ENCODE measurements around the gene LUC7L.

DNA sequence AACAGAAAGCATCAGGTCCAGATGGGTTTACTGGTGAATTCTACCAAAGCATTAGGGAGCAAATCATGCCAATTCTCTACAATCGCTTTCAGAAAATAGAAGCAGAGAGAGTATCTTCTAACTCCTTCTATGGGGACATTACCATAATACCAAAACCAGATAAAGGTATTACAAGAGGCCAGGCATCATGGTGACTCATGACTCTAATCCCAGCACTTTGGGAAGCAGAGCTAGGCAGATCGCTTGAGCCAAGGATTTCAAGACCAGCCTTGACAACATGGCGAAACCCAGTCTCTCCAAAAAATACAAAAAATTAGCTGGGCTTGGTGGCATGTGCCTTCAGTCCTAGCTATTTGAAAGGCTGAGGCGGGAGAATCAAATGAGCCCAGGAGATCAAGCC, 26.0 kb downstream of the LUC7L start:
- TF ChIP-seq CEBPB (IDR thresholded peaks at IDR 0.05) = no peak
- TF ChIP-seq, protein P1, sequence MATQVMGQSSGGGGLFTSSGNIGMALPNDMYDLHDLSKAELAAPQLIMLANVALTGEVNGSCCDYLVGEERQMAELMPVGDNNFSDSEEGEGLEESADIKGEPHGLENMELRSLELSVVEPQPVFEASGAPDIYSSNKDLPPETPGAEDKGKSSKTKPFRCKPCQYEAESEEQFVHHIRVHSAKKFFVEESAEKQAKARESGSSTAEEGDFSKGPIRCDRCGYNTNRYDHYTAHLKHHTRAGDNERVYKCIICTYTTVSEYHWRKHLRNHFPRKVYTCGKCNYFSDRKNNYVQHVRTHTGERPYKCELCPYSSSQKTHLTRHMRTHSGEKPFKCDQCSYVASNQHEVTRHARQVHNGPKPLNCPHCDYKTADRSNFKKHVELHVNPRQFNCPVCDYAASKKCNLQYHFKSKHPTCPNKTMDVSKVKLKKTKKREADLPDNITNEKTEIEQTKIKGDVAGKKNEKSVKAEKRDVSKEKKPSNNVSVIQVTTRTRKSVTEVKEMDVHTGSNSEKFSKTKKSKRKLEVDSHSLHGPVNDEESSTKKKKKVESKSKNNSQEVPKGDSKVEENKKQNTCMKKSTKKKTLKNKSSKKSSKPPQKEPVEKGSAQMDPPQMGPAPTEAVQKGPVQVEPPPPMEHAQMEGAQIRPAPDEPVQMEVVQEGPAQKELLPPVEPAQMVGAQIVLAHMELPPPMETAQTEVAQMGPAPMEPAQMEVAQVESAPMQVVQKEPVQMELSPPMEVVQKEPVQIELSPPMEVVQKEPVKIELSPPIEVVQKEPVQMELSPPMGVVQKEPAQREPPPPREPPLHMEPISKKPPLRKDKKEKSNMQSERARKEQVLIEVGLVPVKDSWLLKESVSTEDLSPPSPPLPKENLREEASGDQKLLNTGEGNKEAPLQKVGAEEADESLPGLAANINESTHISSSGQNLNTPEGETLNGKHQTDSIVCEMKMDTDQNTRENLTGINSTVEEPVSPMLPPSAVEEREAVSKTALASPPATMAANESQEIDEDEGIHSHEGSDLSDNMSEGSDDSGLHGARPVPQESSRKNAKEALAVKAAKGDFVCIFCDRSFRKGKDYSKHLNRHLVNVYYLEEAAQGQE (IDR thresholded peaks at IDR 0.05; ENCODE audit: low read depth) = no peak
- TF ChIP-seq, protein P2, sequence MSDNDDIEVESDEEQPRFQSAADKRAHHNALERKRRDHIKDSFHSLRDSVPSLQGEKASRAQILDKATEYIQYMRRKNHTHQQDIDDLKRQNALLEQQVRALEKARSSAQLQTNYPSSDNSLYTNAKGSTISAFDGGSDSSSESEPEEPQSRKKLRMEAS (IDR thresholded peaks at IDR 0.05) = no peak
- TF ChIP-seq TCF12 (IDR thresholded peaks at IDR 0.05; ENCODE audit: low read depth) = no peak
- no peak for TF ChIP-seq FOXM1 (IDR thresholded peaks at IDR 0.05; ENCODE audit: borderline replicate concordance, low read depth)
- TF ChIP-seq YY1 (IDR thresholded peaks at IDR 0.05; ENCODE audit: low read depth) = no peak
- no peak for TF ChIP-seq EP300 (IDR thresholded peaks at IDR 0.05; ENCODE audit: borderline replicate concordance)
- no peak for TF ChIP-seq NFIC (IDR thresholded peaks at IDR 0.05)
- no peak for TF ChIP-seq TAF1 (IDR thresholded peaks at IDR 0.05; ENCODE audit: low read depth)
